ENCODE data around the gene NDFIP2. TPM values are rescaled to one million over a fixed set of nuclear protein-coding genes. Genes with fewer than 3 reads are reported as not detected.

Gene NDFIP2
- total RNA-seq, 4 donors from 2014 or later, result 16.8 to 26.7 (median 20.6) TPM

GRCh38 chr13:79541426-79542049, 60.6 kb downstream of the NDFIP2 start:
- no peak for TF ChIP-seq CTCF (IDR thresholded peaks at IDR 0.05)
- ATAC-seq (ENCODE audit: low FRiP score) (no peak), DNase-seq (ENCODE audit: low spot score) (no peak)

GRCh38 chr13:79543883-79544282, 62.9 kb downstream of the NDFIP2 start:
- no peak for ATAC-seq (ENCODE audit: low FRiP score)
- no peak for TF ChIP-seq CTCF (IDR thresholded peaks at IDR 0.05)
- DNase-seq (ENCODE audit: low spot score), result no peak

GRCh38 chr13:79547211-79548195, 66.5 kb downstream of the NDFIP2 start:
- DNase-seq (ENCODE audit: low spot score), result no peak
- no peak for TF ChIP-seq CTCF (IDR thresholded peaks at IDR 0.05)
- ATAC-seq (ENCODE audit: low FRiP score), result no peak

- DNase-seq (ENCODE audit: low spot score), result no peak
- TF ChIP-seq CTCF (IDR thresholded peaks at IDR 0.05), result no peak
These were observed 67.9 kb downstream of the NDFIP2 start for GRCh38 chr13:79548902-79549301.

GRCh38 chr13:79549355-79550106, 68.6 kb downstream of the NDFIP2 start:
- TF ChIP-seq CTCF (IDR thresholded peaks at IDR 0.05), result no peak
- ATAC-seq (ENCODE audit: low FRiP score) (no peak), DNase-seq (ENCODE audit: low spot score) (no peak)

More at GRCh38 chr13:79548902-79549301, 67.9 kb downstream of the NDFIP2 start:
- ATAC-seq (ENCODE audit: low FRiP score), result no peak

- no peak for TF ChIP-seq CTCF (IDR thresholded peaks at IDR 0.05)
- DNase-seq (ENCODE audit: low spot score), result no peak
- no peak for ATAC-seq (ENCODE audit: low FRiP score)
These were observed 76.7 kb downstream of the NDFIP2 start for GRCh38 chr13:79557666-79558065.
